A549 (cell line): ENCODE results near the gene MFAP2. TPM values are rescaled to one million over a fixed set of nuclear protein-coding genes. Genes with fewer than 3 reads are reported as not detected.
A peak's percentile ranks its signal among the peaks of the same experiment; 100 is the strongest.
"Not testable (repeated sequence)": the region's sequence is repeated elsewhere in the genome, so short reads cannot be mapped to it uniquely, and the experiment has no call there.

ENCODE experiments used
- ATAC-seq, 2 experiments: fragments of 200-7000 bp in 1 of 2; fragments of >200 bp in 1 of 2; cut with Nextera tagmentation in 1 of 2; cut with Tn5 transposase in 1 of 2; 3 replicates each; pipeline versions ENCODE4 v1.8.0 to v1.9.1; 2018 to 2020; ENCODE audit warnings: mild to moderate bottlenecking in 1 of 2, moderate library complexity in 1 of 2
- CTCF ChIA-PET: fragments of 300-600 bp; sonication (Branson Sonifier 250); formaldehyde crosslinking; extraction: SDS; loops from one replicate; lab custom pipeline; 2021; ENCODE audit warnings: antibody characterized with exemption, inconsistent platforms; lab: Yijun Ruan, JAX
- POLR2A ChIA-PET: fragments of 350-600 bp; formaldehyde crosslinking; extraction: SDS; loops from one replicate; lab custom pipeline; 2021; ENCODE audit warnings: antibody characterized with exemption, inconsistent platforms; lab: Yijun Ruan, JAX
- DNase-seq, 2 experiments: peaks; one replicate each; pipeline versions ENCODE4 v3.0.0 to v3.0.0-alpha.2; 2011 to 2016; ENCODE audit warnings: low read depth in 1 of 2, low spot score in 1 of 2
- FAIRE-seq: peaks from 2 replicates; lab custom pipeline; 2011; peaks lifted over from hg19 to GRCh38; lab: Jason Lieb, UNC
- H3K27ac ChIP-seq, 2 experiments: fragments of >200 bp; sonication (Bioruptor Twin); formaldehyde crosslinking; 3 replicates each; pipeline ENCODE4 v1.5.1; 2016 to 2017
- H3K4me1 ChIP-seq: fragments of >200 bp; sonication (Bioruptor Twin); formaldehyde crosslinking; 3 replicates; pipeline ENCODE4 v1.6.1; 2016
- H3K4me2 ChIP-seq: fragments of >200 bp; sonication (Bioruptor Twin); formaldehyde crosslinking; 3 replicates; pipeline ENCODE4 v1.6.1; 2016
- H3K4me3 ChIP-seq: fragments of >200 bp; sonication (Bioruptor Twin); formaldehyde crosslinking; 3 replicates; pipeline ENCODE4 v1.5.1; 2016
- H3K9me3 ChIP-seq: fragments of >200 bp; sonication (Bioruptor Twin); formaldehyde crosslinking; 3 replicates; pipeline ENCODE4 v1.6.1; 2016
- BCL3 ChIP-seq: fragments of >200 bp; sonication (Bioruptor Twin); formaldehyde crosslinking; IDR thresholded peaks from 3 replicates; pipeline ENCODE4 v1.6.1; 2016
- CBX8 ChIP-seq: fragments of 200-600 bp; sonication (generic); IDR thresholded peaks from 2 replicates; pipeline ENCODE4 v1.6.1; 2016
- CHD2 ChIP-seq: fragments of 150-350 bp; IDR thresholded peaks from 2 replicates; pipeline ENCODE4 v1.6.1; 2014; ENCODE audit warnings: low read length; ENCODE audit not compliant: partially characterized antibody
- CHD4 ChIP-seq: fragments of 200-600 bp; sonication (generic); IDR thresholded peaks from 2 replicates; pipeline ENCODE4 v1.6.1; 2016; ENCODE audit warnings: antibody characterized with exemption, mild to moderate bottlenecking, borderline replicate concordance
- HEYL ChIP-seq: fragments of 250-450 bp; sonication (Bioruptor Pico); IDR thresholded peaks from 2 replicates; pipeline ENCODE4 v1.8.0; 2021; ENCODE audit warnings: mild to moderate bottlenecking, moderate library complexity
- HOXB13 ChIP-seq: fragments of 250-450 bp; sonication (Bioruptor Pico); IDR thresholded peaks from 2 replicates; pipeline ENCODE4 v1.5.0; 2020; ENCODE audit warnings: low read depth, mild to moderate bottlenecking, moderate library complexity
- JUN ChIP-seq, 2 experiments: fragments of >200 bp; sonication (Bioruptor Twin); formaldehyde crosslinking; IDR thresholded peaks; 2 replicates in 1 of 2; 3 replicates in 1 of 2; pipeline ENCODE4 v1.6.1; 2016 to 2017
- MAFK ChIP-seq: fragments of 450-650 bp; IDR thresholded peaks from 2 replicates; pipeline ENCODE4 v1.6.1; 2014; ENCODE audit not compliant: partially characterized antibody
- MYC ChIP-seq: IDR thresholded peaks from 2 replicates; pipeline ENCODE4 v1.6.1; 2012; ENCODE audit warnings: mild to moderate bottlenecking, inconsistent platforms, low read length, improper control_type of control experiment, borderline replicate concordance
- NFE2L2 ChIP-seq: fragments of 150-350 bp; conservative IDR thresholded peaks from 2 replicates; pipeline ENCODE4 v1.6.1; 2014; ENCODE audit warnings: low read length
- NR3C1 ChIP-seq: fragments of >200 bp; sonication (Bioruptor Twin); formaldehyde crosslinking; IDR thresholded peaks from 3 replicates; pipeline ENCODE4 v1.6.1; 2017
- POLR2AphosphoS2 ChIP-seq: conservative IDR thresholded peaks from 2 replicates; pipeline ENCODE4 v1.6.1; 2012; ENCODE audit warnings: low read length, improper control_type of control experiment, inconsistent platforms
- RARB ChIP-seq: fragments of 250-450 bp; sonication (Bioruptor Pico); IDR thresholded peaks from 2 replicates; pipeline ENCODE4 v1.8.0; 2021; ENCODE audit warnings: mild to moderate bottlenecking, moderate library complexity
- RCOR1 ChIP-seq: fragments of 150-350 bp; IDR thresholded peaks from 2 replicates; pipeline ENCODE4 v1.6.1; 2014; ENCODE audit warnings: antibody characterized with exemption, low read length, low read depth
- REST ChIP-seq: fragments of 200-600 bp; sonication (generic); IDR thresholded peaks from 2 replicates; pipeline ENCODE4 v1.6.1; 2016; ENCODE audit warnings: antibody characterized with exemption, mild to moderate bottlenecking, moderate library complexity
- RFX5 ChIP-seq: fragments of 450-650 bp; IDR thresholded peaks from 2 replicates; pipeline ENCODE4 v1.7.1; 2014; ENCODE audit warnings: antibody characterized with exemption, mild to moderate bottlenecking, moderate library complexity
- RNF2 ChIP-seq: fragments of 200-600 bp; sonication (generic); IDR thresholded peaks from 2 replicates; pipeline ENCODE4 v1.6.1; 2016; ENCODE audit warnings: low read depth, mild to moderate bottlenecking, antibody characterized with exemption, moderate library complexity, borderline replicate concordance
- SMC3 ChIP-seq: fragments of >200 bp; sonication (Bioruptor Twin); formaldehyde crosslinking; IDR thresholded peaks from 3 replicates; pipeline ENCODE4 v1.6.1; 2018; ENCODE audit warnings: inconsistent platforms
- TP53 ChIP-seq: fragments of 250-450 bp; sonication (Bioruptor Pico); IDR thresholded peaks from 2 replicates; pipeline ENCODE4 v1.5.0; 2021; ENCODE audit warnings: mild to moderate bottlenecking, moderate library complexity
- ZC3H11A ChIP-seq: fragments of 450-650 bp; IDR thresholded peaks from 2 replicates; pipeline ENCODE4 v1.6.1; 2014; ENCODE audit warnings: antibody characterized with exemption, mild to moderate bottlenecking
- WGBS: methylation state at CpG from one replicate; pipeline ENCODE4 v1.1.6; 2017; ENCODE audit errors: missing lambda C conversion rate; 5-methylcytosine and 5-hydroxymethylcytosine counted together
- polyA plus RNA-seq, 4 experiments: library from polyadenylated mRNA; depleted of rRNA in 3 of 4; stranded (reverse); fragments of >200 nt; fragmentation: RNase III in 1 of 4; extraction: RNeasy Plus Mini Kit Qiagen cat#74134 plus additional on column Dnase treatment in 1 of 4; gene quantifications; 2 replicates in 3 of 4; 3 replicates in 1 of 4; pipeline ENCODE4 v1.2.3, GENCODE V29; 2011 to 2017
- TF ChIP-seq, protein P1 (sequence below): fragments of 250-450 bp; sonication (Bioruptor Pico); IDR thresholded peaks from 2 replicates; pipeline ENCODE4 v1.5.0; 2020; ENCODE audit warnings: low read depth, mild to moderate bottlenecking, moderate library complexity

Gene MFAP2
- polyA plus RNA-seq, 2 of the 4 experiments (the other 2 are of a cell fraction) = 0.45 to 0.90 TPM

- FAIRE-seq, DNase-seq, H3K4me2 ChIP-seq, H3K4me3 ChIP-seq, H3K9me3 ChIP-seq, ATAC-seq, H3K4me1 ChIP-seq, H3K27ac ChIP-seq, POLR2A ChIA-PET: not testable (repeated sequence)
- CTCF ChIA-PET = interaction anchor here (5.5 to 6.7 kb wide), 2 partner anchors 13 to 98 kb away, joined by 62 to 80 read pairs; no protein-coding TSS in a partner anchor
- WGBS = 90% methylated on average over 12 of the region's 26 CpGs
Measured at GRCh38 chr1:16948282-16948891, 32.0 kb downstream of the MFAP2 start.

GRCh38 chr1:16946646-16947045, 33.8 kb downstream of the MFAP2 start:
- Histone ChIP-seq H3K4me1 (no peaks in the 10 kb centered on the region), H3K4me2 (no peak overlapping the region), H3K9me3 (no peaks in the 10 kb centered on the region), H3K27ac (no peak overlapping the region), H3K4me3 (no peak overlapping the region)
- TF ChIP-seq, protein P1, sequence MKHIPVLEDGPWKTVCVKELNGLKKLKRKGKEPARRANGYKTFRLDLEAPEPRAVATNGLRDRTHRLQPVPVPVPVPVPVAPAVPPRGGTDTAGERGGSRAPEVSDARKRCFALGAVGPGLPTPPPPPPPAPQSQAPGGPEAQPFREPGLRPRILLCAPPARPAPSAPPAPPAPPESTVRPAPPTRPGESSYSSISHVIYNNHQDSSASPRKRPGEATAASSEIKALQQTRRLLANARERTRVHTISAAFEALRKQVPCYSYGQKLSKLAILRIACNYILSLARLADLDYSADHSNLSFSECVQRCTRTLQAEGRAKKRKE = no peak
- TF ChIP-seq RNF2 = no peak
- TF ChIP-seq MAFK = no peak
- no peak for TF ChIP-seq TP53 (CRISPR knock-in tag)
- no peak for TF ChIP-seq JUN (IDR thresholded peaks at IDR 0.05)
- TF ChIP-seq REST = no peak
- TF ChIP-seq NR3C1 = no peak
- no peak for TF ChIP-seq SMC3
- TF ChIP-seq RARB (CRISPR knock-in tag) = no peak
- ATAC-seq (no peak), DNase-seq (no peak), FAIRE-seq (no peak)
- POLR2A ChIA-PET = no interaction called here
- CTCF ChIA-PET = interaction anchor here (6.7 kb wide), 1 partner anchor 15 kb away, joined by 62 read pairs; no protein-coding TSS in a partner anchor
- 92% methylated on average over 16 of the region's 19 CpGs for WGBS

GRCh38 chr1:16946185-16946584, 34.2 kb downstream of the MFAP2 start:
- FAIRE-seq, H3K4me3 ChIP-seq, H3K4me1 ChIP-seq, H3K27ac ChIP-seq, DNase-seq, H3K4me2 ChIP-seq, POLR2A ChIA-PET, H3K9me3 ChIP-seq: not testable (repeated sequence)
- CTCF ChIA-PET = interaction anchor here (0.8 to 6.7 kb wide), 2 partner anchors 16 to 21 kb away, joined by 5 to 62 read pairs; no protein-coding TSS in a partner anchor
- ATAC-seq = 0 out of 6 replicates have a peak, but pooled peaks of 1 of the 2 experiments have one; percentile 36
- WGBS = 80% methylated on average over 6 of the region's 13 CpGs

DNA sequence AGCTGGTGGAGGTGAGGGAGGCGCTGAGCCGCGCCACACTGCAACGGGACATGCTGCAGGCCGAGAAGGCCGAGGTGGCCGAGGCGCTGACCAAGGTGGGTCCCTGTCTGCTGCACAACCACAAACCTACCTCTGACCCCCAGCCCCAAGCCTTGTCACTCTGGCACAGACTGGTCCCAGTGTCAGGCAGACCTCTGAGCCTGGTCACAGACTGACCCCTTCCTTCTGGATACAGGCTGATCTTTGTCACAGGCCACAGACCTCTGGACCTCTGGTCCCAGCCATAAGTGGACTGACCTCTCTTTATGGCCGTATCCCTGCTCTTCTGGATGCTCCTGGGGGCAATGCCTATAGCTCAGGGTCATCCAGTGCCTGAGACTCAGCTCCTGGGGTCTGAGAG, 34.9 kb downstream of the MFAP2 start:
- H3K9me3 ChIP-seq, DNase-seq, POLR2A ChIA-PET, H3K4me1 ChIP-seq, H3K27ac ChIP-seq, H3K4me3 ChIP-seq, H3K4me2 ChIP-seq, FAIRE-seq: not testable (repeated sequence)
- ATAC-seq = peak in 1 of 2 experiments; percentile 67; a peak in 4 of 6 replicates
- 100% methylated on average over 1 of the region's 9 CpGs for WGBS
- CTCF ChIA-PET = interaction anchor here (0.6 to 0.8 kb wide), 3 partner anchors 11 to 132 kb away, joined by 3 to 5 read pairs (median 4); no protein-coding TSS in a partner anchor

GRCh38 chr1:16944038-16944437, 36.4 kb downstream of the MFAP2 start:
- ATAC-seq (no peak), DNase-seq (no peak), FAIRE-seq (no peak)
- CTCF ChIA-PET = interaction anchor here (1.4 to 2.3 kb wide), 2 partner anchors 8 to 16 kb away, joined by 6 to 10 read pairs; no protein-coding TSS in a partner anchor
- Histone ChIP-seq H3K4me2 (no peak overlapping the region), H3K4me1 (no peaks in the 10 kb centered on the region), H3K4me3 (no peak overlapping the region), H3K9me3 (no peaks in the 10 kb centered on the region), H3K27ac (no peak overlapping the region)
- POLR2A ChIA-PET = no interaction called here
- 93% methylated on average over 16 of the region's 19 CpGs for WGBS
- TF ChIP-seq CHD2 = no peak
- no peak for TF ChIP-seq MYC
- no peak for TF ChIP-seq CBX8
- no peak for TF ChIP-seq ZC3H11A
- TF ChIP-seq RFX5 = no peak
- TF ChIP-seq NFE2L2 = no peak
- no peak for TF ChIP-seq HOXB13
- no peak for TF ChIP-seq POLR2AphosphoS2
- TF ChIP-seq BCL3 = no peak
- no peak for TF ChIP-seq HEYL (CRISPR knock-in tag)
- no peak for TF ChIP-seq TP53 (CRISPR knock-in tag)
- no peak for TF ChIP-seq RCOR1
- TF ChIP-seq CHD4 = no peak
